ENCODE measurements around the gene EFHD2.
"Not testable (repeated sequence)": the region's sequence is repeated elsewhere in the genome, so short reads cannot be mapped to it uniquely, and the experiment has no call there.

Gene EFHD2

DNA sequence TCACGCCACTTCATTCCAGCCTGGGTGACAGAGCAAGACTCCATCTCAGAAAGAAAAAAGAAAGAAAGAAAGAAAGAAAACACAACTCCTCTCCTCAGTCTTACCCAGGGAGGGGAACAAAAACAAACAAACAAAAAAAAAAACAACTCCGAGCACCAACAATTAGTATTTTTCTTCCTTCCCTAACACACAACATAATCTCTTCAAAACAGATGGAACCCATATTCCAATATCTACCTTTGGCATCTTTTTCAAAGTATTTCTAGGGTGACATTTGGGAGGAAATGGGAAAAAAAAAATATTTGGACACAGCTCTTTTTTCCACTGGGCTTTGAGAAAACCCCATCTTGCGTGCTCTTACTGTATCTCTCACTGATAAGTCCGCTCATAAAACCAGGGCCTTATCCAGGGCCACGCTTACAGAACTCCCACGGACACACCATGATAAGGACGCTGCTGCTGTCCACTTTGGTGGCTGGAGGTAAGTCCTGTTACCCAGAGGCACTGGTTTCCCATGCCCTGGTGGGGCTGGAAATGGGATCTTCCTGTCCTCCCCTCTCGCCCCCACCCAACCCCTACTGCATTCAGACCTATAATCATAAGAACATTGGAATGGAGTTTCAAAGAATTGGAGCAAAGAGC, 46.7 kb downstream of the EFHD2 start, which contains the start of gene CELA2A:
CELA2A (plus strand) TSS at position 420 of the 642 bp plus-strand sequence; CDS start at position 442, 22 bp downstream.
- Histone ChIP-seq H3K27me3 (no peaks in the 10 kb centered on the region), H3K4me1 (peaks cover 4% of the 10 kb centered on the region; the same call in 1 of the 2 replicates), H3K36me3 (no peaks in the 10 kb centered on the region), H3K4me3 (ENCODE audit: low read depth, low read length) (no peak within 1 kb of the TSS), H3K9me3 (no peaks in the 10 kb centered on the region)
- TF ChIP-seq, protein P1, sequence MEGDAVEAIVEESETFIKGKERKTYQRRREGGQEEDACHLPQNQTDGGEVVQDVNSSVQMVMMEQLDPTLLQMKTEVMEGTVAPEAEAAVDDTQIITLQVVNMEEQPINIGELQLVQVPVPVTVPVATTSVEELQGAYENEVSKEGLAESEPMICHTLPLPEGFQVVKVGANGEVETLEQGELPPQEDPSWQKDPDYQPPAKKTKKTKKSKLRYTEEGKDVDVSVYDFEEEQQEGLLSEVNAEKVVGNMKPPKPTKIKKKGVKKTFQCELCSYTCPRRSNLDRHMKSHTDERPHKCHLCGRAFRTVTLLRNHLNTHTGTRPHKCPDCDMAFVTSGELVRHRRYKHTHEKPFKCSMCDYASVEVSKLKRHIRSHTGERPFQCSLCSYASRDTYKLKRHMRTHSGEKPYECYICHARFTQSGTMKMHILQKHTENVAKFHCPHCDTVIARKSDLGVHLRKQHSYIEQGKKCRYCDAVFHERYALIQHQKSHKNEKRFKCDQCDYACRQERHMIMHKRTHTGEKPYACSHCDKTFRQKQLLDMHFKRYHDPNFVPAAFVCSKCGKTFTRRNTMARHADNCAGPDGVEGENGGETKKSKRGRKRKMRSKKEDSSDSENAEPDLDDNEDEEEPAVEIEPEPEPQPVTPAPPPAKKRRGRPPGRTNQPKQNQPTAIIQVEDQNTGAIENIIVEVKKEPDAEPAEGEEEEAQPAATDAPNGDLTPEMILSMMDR (IDR thresholded peaks at IDR 0.05; ENCODE audit: low read depth, low read length): no peak
- DNase-seq: no peak

DNA sequence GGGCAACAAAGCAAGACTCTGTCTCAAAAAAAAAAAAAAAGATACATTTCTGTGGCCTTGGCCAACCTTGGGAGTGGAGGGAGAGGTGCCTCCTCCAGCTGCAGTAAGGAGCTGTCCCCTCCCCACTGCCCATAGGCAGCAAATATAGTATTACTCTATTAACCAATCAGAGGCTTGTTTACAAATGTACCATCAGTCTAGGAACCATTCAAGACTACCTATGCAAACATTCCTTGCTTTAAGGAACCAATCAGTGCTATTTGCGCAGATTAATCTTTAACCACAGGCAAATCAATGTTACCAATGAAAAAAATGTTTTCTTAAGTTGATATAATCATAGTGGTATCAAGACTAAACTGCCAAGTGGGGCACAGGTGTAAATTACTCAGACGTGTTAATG, 47.9 kb downstream of the EFHD2 start:
- H3K4me3 ChIP-seq (ENCODE audit: low read depth, low read length): no peak overlapping the region
- H3K9me3 ChIP-seq: no peaks in the 10 kb centered on the region
- no peak for DNase-seq
- no peaks in the 10 kb centered on the region for H3K27me3 ChIP-seq
- H3K4me1 ChIP-seq: peaks cover 4% of the 10 kb centered on the region; the same call in 1 of the 2 replicates
- no peaks in the 10 kb centered on the region for H3K36me3 ChIP-seq
- TF ChIP-seq, protein P1 (IDR thresholded peaks at IDR 0.05; ENCODE audit: low read depth, low read length): no peak

DNA sequence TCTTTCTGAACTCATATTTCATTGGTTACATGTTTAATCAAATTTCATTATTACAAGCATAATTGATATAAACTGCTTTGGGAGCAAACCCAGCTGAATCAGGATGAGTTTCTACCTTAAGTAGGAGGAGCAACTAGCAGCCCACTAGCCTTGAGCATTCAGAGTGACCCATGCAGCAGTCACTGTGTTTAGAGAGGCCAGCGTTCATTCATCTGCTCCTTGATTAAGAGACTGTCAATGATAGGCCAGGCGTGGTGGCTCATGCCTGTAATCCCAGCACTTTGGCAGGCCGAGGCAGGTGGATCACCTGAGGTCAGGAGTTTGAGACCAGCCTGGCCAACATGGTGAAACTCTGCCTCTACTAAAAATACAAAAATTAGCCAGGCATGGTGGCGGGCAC, 48.7 kb downstream of the EFHD2 start:
- H3K36me3 ChIP-seq; H3K4me3 ChIP-seq (ENCODE audit: low read depth, low read length); DNase-seq; H3K9me3 ChIP-seq; H3K27me3 ChIP-seq; H3K4me1 ChIP-seq: not testable (repeated sequence)

DNA sequence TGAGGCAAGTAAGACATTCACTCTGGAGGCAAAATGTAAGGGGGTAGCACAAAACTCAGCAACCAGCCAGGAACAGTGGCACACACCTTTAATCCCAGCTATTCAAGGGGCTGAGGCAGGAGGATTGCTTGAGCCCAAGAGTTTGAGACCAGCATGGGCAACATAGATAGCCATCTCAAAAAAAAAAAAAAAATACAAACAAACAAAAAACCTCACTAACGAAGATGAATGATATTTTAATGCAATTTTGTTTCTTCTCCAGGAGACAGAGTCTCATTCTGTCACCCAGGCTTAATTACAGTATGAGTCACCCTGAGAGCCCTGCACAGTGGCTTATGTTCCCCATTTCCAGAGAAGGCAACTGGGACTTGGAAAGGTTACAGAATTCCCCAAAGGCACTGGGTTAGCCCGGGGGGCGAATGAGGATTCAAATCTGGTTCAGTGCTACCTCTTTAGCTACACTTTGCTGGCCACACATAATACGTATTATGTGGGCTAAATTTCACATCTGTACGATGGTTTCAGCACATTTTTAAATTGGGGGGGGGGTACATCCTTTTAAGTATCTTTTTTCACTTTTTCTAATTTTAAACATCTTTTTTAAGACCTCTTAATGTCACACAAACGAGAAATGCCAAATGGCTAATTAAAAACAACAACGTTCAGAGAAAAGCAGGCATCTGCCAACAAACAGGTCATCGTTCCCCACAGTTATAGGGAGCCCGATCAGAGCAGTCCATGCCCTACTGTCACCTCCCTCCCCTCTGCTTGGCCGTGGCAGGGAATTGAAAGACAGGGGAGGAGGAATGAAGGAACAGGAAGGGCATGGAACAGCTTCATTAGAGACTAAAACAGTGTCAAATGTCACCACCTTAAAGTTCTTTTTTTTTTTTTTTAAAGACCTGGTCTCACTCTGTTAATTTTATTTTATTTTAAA, 50.4 kb downstream of the EFHD2 start:
- peak overlapping the region; percentile 14; the same call in 1 of the 2 replicates for H3K4me3 ChIP-seq (ENCODE audit: low read depth, low read length)
- TF ChIP-seq, protein P1 (IDR thresholded peaks at IDR 0.05; ENCODE audit: low read depth, low read length): no peak
- peak; percentile 74 for DNase-seq
- H3K27me3 ChIP-seq: no peaks in the 10 kb centered on the region
- peaks cover 4% of the 10 kb centered on the region; the same call in 1 of the 2 replicates for H3K4me1 ChIP-seq
- H3K36me3 ChIP-seq: no peaks in the 10 kb centered on the region
- H3K9me3 ChIP-seq: no peaks in the 10 kb centered on the region

DNA sequence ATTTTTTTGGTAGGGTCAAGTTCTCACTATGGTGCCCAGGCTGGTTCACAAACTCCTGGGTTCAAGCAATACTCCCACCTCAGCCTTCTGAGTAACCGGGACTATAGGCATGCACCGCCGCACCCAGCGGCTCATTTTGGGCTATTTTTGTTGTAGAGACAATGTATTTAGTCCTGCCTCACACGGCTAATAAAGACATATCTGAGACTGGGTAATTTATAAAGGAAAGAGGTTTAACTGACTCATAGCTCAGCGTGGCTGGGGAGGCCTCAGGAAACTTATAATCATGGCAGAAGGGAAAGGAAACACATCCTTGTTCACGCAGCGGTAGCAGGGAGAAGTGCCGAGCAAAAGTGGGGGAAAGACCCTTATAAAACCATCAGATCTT, 51.0 kb downstream of the EFHD2 start:
- TF ChIP-seq, protein P1 (IDR thresholded peaks at IDR 0.05; ENCODE audit: low read depth, low read length): no peak
- no peak overlapping the region for H3K4me3 ChIP-seq (ENCODE audit: low read depth, low read length)
- H3K9me3 ChIP-seq: no peaks in the 10 kb centered on the region
- no peak for DNase-seq
- H3K27me3 ChIP-seq: no peaks in the 10 kb centered on the region
- no peaks in the 10 kb centered on the region for H3K36me3 ChIP-seq
- H3K4me1 ChIP-seq: peaks cover 4% of the 10 kb centered on the region; the same call in 1 of the 2 replicates

DNA sequence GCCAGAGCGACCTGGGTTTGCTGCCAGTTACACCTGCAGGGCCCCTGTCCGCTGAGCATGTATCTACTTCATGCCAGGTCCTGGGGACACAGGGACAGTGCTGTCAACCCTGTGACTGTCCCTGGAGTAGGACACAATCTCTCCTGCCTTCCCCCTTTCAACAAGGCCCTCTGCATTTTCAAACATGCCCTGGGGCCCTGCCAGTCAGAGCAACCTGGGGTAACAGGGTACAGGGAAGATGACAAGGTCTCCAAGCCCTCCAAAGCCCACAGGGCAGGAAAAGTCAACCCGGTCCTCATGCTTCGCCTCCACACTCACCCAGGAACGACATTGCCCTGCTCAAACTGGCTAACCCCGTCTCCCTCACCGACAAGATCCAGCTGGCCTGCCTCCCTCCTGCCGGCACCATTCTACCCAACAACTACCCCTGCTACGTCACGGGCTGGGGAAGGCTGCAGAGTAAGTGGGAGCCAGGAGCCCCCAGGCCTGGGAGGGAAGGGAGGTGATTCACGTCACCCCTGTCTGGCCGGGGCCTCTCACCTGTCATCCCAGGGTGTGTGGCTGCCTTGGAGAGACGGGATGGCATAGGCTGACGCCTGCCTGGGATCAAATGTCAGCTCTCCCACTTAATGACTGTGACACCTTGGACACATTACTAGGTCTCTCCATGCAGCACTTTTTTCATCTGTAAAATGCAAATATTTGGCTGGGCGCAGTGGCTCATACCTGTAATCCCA, 53.5 kb downstream of the EFHD2 start:
- not testable (repeated sequence) for H3K27me3 ChIP-seq; H3K4me3 ChIP-seq (ENCODE audit: low read depth, low read length); H3K9me3 ChIP-seq; H3K4me1 ChIP-seq; H3K36me3 ChIP-seq; DNase-seq

DNA sequence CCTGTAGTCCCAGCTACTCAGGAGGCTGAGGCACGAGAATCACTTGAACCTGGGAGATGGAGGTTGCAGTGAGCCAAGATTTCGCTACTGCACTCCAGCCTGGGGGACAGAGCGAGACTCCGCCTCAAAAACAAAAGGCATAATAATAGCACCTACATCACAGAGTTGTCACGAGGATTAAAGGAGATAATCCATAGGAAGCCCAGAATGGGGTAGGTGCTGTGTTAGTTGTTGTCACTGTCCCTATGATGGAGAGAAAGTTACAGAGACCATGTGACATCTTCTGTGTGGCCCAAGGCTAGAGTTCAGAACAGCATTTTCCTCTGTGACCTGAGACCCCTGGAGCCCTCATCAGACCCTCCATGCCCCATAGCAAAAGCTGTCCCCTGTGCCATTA, 54.2 kb downstream of the EFHD2 start:
- not testable (repeated sequence) for H3K9me3 ChIP-seq; DNase-seq; H3K4me1 ChIP-seq; H3K27me3 ChIP-seq; H3K36me3 ChIP-seq; H3K4me3 ChIP-seq (ENCODE audit: low read depth, low read length)
